ENCODE results near the gene SNX22. TPM values are rescaled to one million over a fixed set of nuclear protein-coding genes. Genes with fewer than 3 reads are reported as not detected.

The SNX22 gene
- total RNA-seq = 1.7 TPM

DNA sequence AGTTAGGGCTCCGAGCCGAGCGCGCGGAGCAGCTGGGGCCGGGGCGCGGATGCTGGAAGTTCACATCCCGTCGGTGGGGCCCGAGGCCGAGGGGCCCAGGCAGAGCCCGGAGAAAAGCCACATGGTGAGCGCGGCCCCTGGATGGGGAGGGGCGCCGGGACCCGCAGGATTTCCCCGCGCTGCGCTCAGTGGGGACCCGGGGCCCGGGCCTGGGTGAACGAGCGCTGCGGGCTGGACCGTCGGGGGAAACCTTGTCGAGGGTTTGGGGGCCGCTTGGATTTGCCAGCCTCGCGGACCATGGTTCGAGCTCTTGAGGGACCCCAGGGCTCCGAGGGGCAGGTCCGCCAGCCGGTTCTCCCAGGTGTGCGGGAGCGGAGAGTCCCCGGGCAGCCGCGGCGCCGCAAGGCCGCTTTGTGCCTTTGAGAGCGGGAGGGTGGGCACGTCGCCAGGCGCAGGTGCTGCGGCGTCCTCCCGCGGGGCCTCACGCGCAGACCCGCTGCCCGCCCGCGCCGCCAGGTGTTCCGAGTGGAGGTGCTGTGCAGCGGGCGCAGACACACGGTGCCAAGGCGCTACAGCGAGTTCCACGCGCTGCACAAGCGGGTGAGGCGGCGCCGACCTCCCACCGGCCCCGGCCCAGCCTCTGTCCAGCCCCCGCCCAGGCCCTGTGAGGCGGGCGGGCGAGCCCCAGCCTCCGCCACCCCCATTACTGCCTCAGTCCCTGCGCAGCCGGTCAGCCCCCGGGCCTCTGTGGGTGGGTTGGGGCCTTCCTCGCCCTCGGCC is at the start of gene SNX22:
Gene SNX22, plus strand, starts transcription at position 5 of the 780 bp plus-strand sequence. Its CDS starts 45 bp downstream, at position 50.

DNA sequence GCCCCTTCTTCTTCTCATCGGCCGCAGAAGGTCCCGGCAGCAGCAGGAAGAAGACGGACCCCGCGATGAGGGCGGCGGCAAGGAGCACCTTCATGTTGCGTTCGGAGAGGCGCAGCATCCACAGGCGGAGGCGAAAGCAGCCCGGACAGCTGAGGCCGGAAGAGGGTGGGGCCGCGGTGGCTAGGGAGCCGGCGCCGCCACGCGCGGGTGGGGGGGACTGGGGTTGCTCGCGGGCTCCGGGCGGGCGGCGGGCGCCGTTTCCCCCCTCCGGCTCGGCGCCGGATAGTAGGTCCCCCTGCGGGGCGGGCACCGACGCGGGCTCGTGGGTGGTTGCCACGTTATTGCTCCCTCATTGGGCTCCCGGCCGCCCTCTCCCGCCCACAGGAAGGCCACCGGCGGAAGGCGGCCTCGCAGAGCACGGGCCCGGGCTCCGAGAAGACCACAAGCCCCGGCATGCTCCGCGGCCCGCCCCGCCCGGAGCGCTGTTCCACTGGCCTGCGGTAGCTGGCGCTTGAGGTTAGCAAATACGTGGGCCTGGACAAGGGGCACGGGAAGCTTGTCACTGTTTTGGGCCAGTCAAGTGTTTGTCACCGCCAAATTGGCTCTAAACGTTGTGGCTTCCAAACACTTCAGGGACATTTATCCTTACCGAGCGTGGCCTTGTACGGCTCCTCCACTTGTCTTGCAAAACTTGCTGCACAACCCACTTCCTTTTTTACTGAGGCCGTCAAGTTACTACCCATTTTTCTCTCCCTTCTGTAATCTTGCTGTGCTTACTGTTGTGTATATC is 11.5 kb downstream of the SNX22 start, which contains the start of gene PPIB:
Gene PPIB, minus strand, starts transcription at position 154 of the 790 bp plus-strand sequence. Its CDS starts 36 bp downstream, at position 118.

Small RNA genes lying within 50 kb of the gene (small RNA-seq; reads per million reads assigned to genes)
- not detected for gene RF00019 (ENCODE audit: low replicate concordance)

Other genes starting within 250 kb of the SNX22 start
- 18.9 TPM for gene DAPK2, start 105.2 kb upstream of the SNX22 start, total RNA-seq
- 51.5 TPM for gene CIAO2A, start 57.9 kb upstream of the SNX22 start, total RNA-seq
- gene SNX1, start 55.7 kb upstream of the SNX22 start, total RNA-seq = 84.7 TPM
- 229 TPM for gene PPIB, start 11.3 kb downstream of the SNX22 start, total RNA-seq
- 31.1 TPM for gene CSNK1G1, start 204.4 kb downstream of the SNX22 start, total RNA-seq
- 14.1 TPM for gene PCLAF, start 229.7 kb downstream of the SNX22 start, total RNA-seq
- 14.9 TPM for gene TRIP4, start 236.1 kb downstream of the SNX22 start, total RNA-seq

Data from metanephros (tissue), 2 donors.